NCI-H2196 (cell line): ENCODE data around the gene XXYLT1.
"Not testable (repeated sequence)": the region's sequence is repeated elsewhere in the genome, so short reads cannot be mapped to it uniquely, and the experiment has no call there.

Experiments
- DNase-seq: peaks from one replicate; lab custom pipeline; 2025; ENCODE audit not compliant: unreplicated experiment; lab: John Stamatoyannopoulos, UW

Gene XXYLT1

GRCh38 chr3:195270817-195271409 lies at the start of gene XXYLT1:
TSS of gene XXYLT1 (minus strand) at chr3:195271159. CDS start at chr3:195271058, 101 bp downstream.
- peak; percentile 97 for DNase-seq

- peak; percentile 22 for DNase-seq
Observed at GRCh38 chr3:195319060-195319459, 48.1 kb upstream of the XXYLT1 start.

- DNase-seq = no peak
Observed at GRCh38 chr3:195312714-195313113, 41.8 kb upstream of the XXYLT1 start.

- no peak for DNase-seq
Observed at GRCh38 chr3:195307711-195308110, 36.8 kb upstream of the XXYLT1 start.

GRCh38 chr3:195306369-195306768 lies 35.4 kb upstream of the XXYLT1 start:
- DNase-seq = no peak

- no peak for DNase-seq
Observed at GRCh38 chr3:195302431-195302830, 31.5 kb upstream of the XXYLT1 start.

GRCh38 chr3:195297446-195297845 lies 26.5 kb upstream of the XXYLT1 start:
- DNase-seq = no peak

GRCh38 chr3:195296662-195297061 lies 25.7 kb upstream of the XXYLT1 start:
- DNase-seq = no peak

- no peak for DNase-seq
Observed at GRCh38 chr3:195291121-195291520, 20.2 kb upstream of the XXYLT1 start.

- DNase-seq = not testable (repeated sequence)
Observed at GRCh38 chr3:195290643-195291042, 19.7 kb upstream of the XXYLT1 start.

GRCh38 chr3:195286115-195286872 lies 15.3 kb upstream of the XXYLT1 start:
- no peak for DNase-seq

GRCh38 chr3:195285372-195285771 lies 14.4 kb upstream of the XXYLT1 start:
- no peak for DNase-seq

- DNase-seq = no peak
Observed at GRCh38 chr3:195284842-195285241, 13.9 kb upstream of the XXYLT1 start.

GRCh38 chr3:195282961-195283360 lies 12.0 kb upstream of the XXYLT1 start:
- DNase-seq = no peak

GRCh38 chr3:195274259-195274966 lies 3.5 kb upstream of the XXYLT1 start:
- no peak for DNase-seq

- peak; percentile 99 for DNase-seq
Observed at GRCh38 chr3:195271410-195272243, 668 bp upstream of the XXYLT1 start.

GRCh38 chr3:195270079-195270816 lies 711 bp downstream of the XXYLT1 start:
- DNase-seq = peak; percentile 79

- no peak for DNase-seq
Observed at GRCh38 chr3:195269375-195270078, 1.4 kb downstream of the XXYLT1 start.

GRCh38 chr3:195268576-195269309 lies 2.2 kb downstream of the XXYLT1 start:
- DNase-seq = no peak
